Activated CD4-positive, alpha-beta memory T cell treated with anti-CD3 and anti-CD28 coated beads, Interleukin-2, amount 10 ng/mL, durations not matched to agents 7 days and 5 days (primary cell): Measurements from ENCODE around the gene HIPK2. TPM values are rescaled to one million over a fixed set of nuclear protein-coding genes. Genes with fewer than 3 reads are reported as not detected.

Experiments
- CTCF ChIA-PET: fragments of 350-600 bp; sonication (Branson Sonifier 250); formaldehyde crosslinking; loops from one replicate; lab custom pipeline; 2021; ENCODE audit warnings: antibody characterized with exemption, inconsistent platforms; lab: Charles Lee
- POLR2A ChIA-PET: fragments of 350-600 bp; sonication (Branson Sonifier 250); formaldehyde crosslinking; loops from one replicate; lab custom pipeline; 2021; ENCODE audit warnings: antibody characterized with exemption; lab: Charles Lee
- DNase-seq: peaks from one replicate; pipeline ENCODE4 v3.0.0-alpha.2; 2020
- H3K27ac Mint-ChIP-seq: one replicate; pipeline ENCODE4 v1.8.0; 2021; ENCODE audit warnings: mild to moderate bottlenecking, mixed read lengths
- H3K27me3 Mint-ChIP-seq: one replicate; pipeline ENCODE4 v1.8.0; 2021; ENCODE audit warnings: mixed read lengths
- H3K36me3 Mint-ChIP-seq: one replicate; pipeline ENCODE4 v1.8.0; 2021; ENCODE audit warnings: low read depth, mixed read lengths
- H3K4me1 Mint-ChIP-seq: one replicate; pipeline ENCODE4 v1.8.0; 2021; ENCODE audit warnings: mixed read lengths
- H3K4me3 Mint-ChIP-seq: one replicate; pipeline ENCODE4 v1.8.0; 2021; ENCODE audit warnings: mild to moderate bottlenecking, mixed read lengths
- H3K9me3 Mint-ChIP-seq: one replicate; pipeline ENCODE4 v1.8.0; 2021; ENCODE audit warnings: mixed read lengths
- total RNA-seq, 2 experiments: library from RNA; stranded (reverse); gene quantifications; one replicate each; pipeline ENCODE4 v1.2.3, GENCODE V29; 2021

HIPK2 gene
- total RNA-seq, 2 experiments from 2014 or later = 24.0 to 25.2 TPM

- Mint-ChIP-seq H3K27me3 (peaks cover 29% of the 10 kb centered on the region), H3K36me3 (no peaks in the 10 kb centered on the region), H3K9me3 (no peaks in the 10 kb centered on the region), H3K27ac (no peak overlapping the region), H3K4me1 (peaks cover 1% of the 10 kb centered on the region), H3K4me3 (no peak overlapping the region)
- ChIA-PET POLR2A (no interaction called here), CTCF (no interaction called here)
- DNase-seq = no peak
Observed at GRCh38 chr7:139531094-139531493, 246.7 kb downstream of the HIPK2 start.

- POLR2A ChIA-PET = no interaction called here
- peaks cover 37% of the 10 kb centered on the region for H3K27me3 Mint-ChIP-seq
- CTCF ChIA-PET = no interaction called here
- H3K9me3 Mint-ChIP-seq = no peaks in the 10 kb centered on the region
- H3K4me3 Mint-ChIP-seq = no peak overlapping the region
- no peak overlapping the region for H3K27ac Mint-ChIP-seq
- H3K4me1 Mint-ChIP-seq = peaks cover 3% of the 10 kb centered on the region
- DNase-seq = no peak
- no peaks in the 10 kb centered on the region for H3K36me3 Mint-ChIP-seq
Observed at GRCh38 chr7:139526578-139527544, 250.9 kb downstream of the HIPK2 start.

DNA sequence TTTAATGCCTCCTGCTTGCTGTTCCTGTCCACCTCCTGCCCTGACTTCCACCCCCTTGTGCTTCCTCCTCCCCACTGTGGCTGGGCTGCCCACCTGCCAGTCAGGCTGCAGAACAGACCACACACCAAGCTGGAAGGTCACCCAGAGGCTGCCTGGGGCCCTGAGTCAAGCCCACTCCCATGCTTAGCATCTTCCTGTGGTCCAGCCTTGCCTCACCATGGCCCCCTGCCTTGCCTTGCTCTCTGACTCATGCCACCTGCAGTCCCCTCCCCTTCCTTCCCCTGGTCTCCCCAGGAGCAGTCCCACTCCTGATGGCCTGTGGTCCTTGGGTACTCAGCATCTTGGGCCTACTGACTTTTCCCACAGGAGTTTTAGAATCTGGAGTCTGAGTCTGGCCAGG is 252.0 kb downstream of the HIPK2 start:
- Mint-ChIP-seq H3K36me3 (no peaks in the 10 kb centered on the region), H3K27ac (no peak overlapping the region), H3K9me3 (no peaks in the 10 kb centered on the region), H3K4me3 (no peak overlapping the region), H3K27me3 (peaks cover 42% of the 10 kb centered on the region), H3K4me1 (peaks cover 3% of the 10 kb centered on the region)
- POLR2A ChIA-PET = no interaction called here
- CTCF ChIA-PET = no interaction called here
- no peak for DNase-seq

- Mint-ChIP-seq H3K4me1 (peaks cover 3% of the 10 kb centered on the region), H3K9me3 (no peaks in the 10 kb centered on the region), H3K27me3 (peaks cover 42% of the 10 kb centered on the region), H3K36me3 (no peaks in the 10 kb centered on the region), H3K4me3 (no peak overlapping the region), H3K27ac (no peak overlapping the region)
- ChIA-PET POLR2A (no interaction called here), CTCF (no interaction called here)
- DNase-seq = no peak
Observed at GRCh38 chr7:139525239-139525638, 252.6 kb downstream of the HIPK2 start.

DNA sequence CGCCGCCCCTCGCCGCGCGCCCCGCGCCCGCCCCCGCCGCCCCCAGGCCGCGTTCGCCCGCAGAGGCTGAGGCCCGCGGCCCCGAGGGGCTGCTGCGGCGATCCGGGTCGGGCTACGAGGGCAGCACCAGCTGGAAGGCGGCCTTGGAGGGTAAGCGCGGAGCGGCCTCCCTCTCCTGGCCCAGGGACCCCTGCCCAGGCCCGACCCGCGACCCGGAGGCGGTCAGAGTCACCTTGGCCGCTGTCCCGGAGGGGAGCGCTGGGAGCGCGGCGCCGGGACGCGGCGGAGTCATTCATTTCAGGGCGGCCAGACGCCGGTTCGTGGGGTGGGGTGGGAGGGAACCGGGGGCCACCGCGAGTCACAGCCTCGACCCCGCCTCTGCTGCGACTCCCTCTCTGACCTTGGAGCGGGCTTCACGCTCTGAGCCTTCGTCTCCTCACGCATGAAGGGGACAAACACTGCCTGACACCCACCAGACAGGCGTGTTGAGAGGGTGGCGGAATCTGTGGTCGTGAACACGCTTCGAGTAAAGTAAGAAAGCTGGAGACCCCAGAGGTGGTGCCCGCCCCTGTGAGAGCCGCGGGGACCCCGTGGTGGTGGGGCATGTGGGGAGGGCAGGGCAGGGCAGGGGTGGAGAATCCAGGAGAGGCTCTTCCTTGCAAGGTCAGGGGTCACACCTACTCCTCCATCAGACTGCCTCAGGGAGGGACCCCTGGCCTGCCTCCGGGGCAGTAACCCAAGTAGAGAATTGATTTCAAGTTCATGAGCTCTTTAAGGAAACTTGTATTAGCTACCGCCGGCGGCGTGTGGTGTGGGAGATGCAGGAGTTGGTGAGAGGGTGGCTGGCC is 253.6 kb downstream of the HIPK2 start:
- CTCF ChIA-PET = no interaction called here
- no peak for DNase-seq
- no peak overlapping the region for H3K4me3 Mint-ChIP-seq
- H3K27me3 Mint-ChIP-seq = peaks cover 39% of the 10 kb centered on the region
- H3K27ac Mint-ChIP-seq = no peak overlapping the region
- no peaks in the 10 kb centered on the region for H3K9me3 Mint-ChIP-seq
- H3K4me1 Mint-ChIP-seq = peaks cover 3% of the 10 kb centered on the region
- H3K36me3 Mint-ChIP-seq = no peaks in the 10 kb centered on the region
- POLR2A ChIA-PET = no interaction called here

DNA sequence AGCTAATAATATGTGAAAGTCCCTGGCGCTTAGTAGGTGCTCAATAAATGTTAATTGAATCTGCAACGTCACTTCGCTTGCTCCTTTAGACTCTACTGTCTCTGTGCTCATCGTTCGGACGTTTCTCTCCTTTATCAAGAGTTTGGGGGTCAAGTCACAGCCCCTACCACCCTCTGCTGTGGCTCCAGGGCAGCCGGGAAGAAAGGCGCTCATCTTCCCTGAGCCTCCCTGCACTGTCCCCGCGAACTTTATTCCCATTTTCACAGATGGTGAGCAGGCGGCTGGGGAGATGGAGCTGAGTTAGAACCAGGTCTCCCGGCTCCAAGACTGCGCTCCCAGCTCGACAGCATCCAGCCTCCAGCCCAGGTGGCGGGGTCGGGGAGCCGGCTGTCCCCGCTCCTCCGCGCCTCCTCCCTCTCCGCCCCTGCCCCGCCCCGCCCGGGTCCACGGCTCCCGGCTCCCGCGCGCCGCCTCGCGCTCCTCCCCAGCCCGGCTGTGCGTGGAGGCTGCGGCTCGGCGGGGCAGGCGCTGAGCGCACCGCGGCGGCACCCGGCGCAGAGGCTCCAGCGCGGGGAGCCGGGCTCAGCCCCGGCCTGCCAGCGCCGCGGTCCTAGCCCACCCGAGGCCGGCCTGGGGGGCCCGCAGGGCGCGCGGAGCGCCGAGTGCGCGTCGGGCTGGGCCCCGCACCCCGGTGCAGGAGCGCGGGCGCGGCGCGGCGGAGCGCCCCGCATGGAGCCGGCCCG is 254.4 kb downstream of the HIPK2 start, which contains the start of gene CLEC2L:
Gene CLEC2L, plus strand, starts transcription at position 487 of the 743 bp plus-strand sequence. Its CDS starts 243 bp downstream, at position 730.
- H3K27ac Mint-ChIP-seq = no peak within 1 kb of the TSS
- peaks cover 3% of the 10 kb centered on the region for H3K4me1 Mint-ChIP-seq
- POLR2A ChIA-PET = no interaction called here
- H3K27me3 Mint-ChIP-seq = peaks cover 39% of the 10 kb centered on the region
- H3K4me3 Mint-ChIP-seq = no peak within 1 kb of the TSS
- CTCF ChIA-PET = no interaction called here
- no peaks in the 10 kb centered on the region for H3K36me3 Mint-ChIP-seq
- no peak for DNase-seq
- H3K9me3 Mint-ChIP-seq = no peaks in the 10 kb centered on the region

GRCh38 chr7:139522830-139523198 is 255.0 kb downstream of the HIPK2 start:
- DNase-seq = no peak
- ChIA-PET POLR2A (no interaction called here), CTCF (no interaction called here)
- H3K36me3 Mint-ChIP-seq = no peaks in the 10 kb centered on the region
- peaks cover 39% of the 10 kb centered on the region for H3K27me3 Mint-ChIP-seq
- H3K27ac Mint-ChIP-seq = no peak overlapping the region
- H3K9me3 Mint-ChIP-seq = no peaks in the 10 kb centered on the region
- no peak overlapping the region for H3K4me3 Mint-ChIP-seq
- H3K4me1 Mint-ChIP-seq = peaks cover 3% of the 10 kb centered on the region

DNA sequence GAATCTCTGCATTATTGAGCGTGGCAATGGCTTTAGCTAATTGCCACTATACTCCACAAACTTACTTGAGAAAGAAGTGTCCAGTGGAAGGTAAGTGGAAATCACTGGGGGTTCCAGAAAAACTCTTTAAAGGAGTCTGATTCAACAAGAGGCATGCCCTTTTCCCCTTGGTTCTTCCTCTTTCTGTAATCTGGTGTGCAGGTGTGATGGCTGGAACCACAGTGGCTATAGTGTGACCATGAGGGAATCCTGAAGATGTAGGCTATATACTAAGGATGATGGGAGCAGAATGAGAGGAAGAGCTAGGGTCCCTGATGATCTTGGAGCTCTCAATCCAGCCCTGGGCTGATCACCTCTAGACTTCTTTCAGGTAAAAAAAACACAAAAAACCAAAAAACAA is 256.4 kb downstream of the HIPK2 start:
- H3K27ac Mint-ChIP-seq = no peak overlapping the region
- POLR2A ChIA-PET = no interaction called here
- no peak for DNase-seq
- CTCF ChIA-PET = no interaction called here
- H3K27me3 Mint-ChIP-seq = peaks cover 41% of the 10 kb centered on the region
- H3K4me3 Mint-ChIP-seq = no peak overlapping the region
- H3K4me1 Mint-ChIP-seq = peaks cover 4% of the 10 kb centered on the region
- no peaks in the 10 kb centered on the region for H3K9me3 Mint-ChIP-seq
- no peaks in the 10 kb centered on the region for H3K36me3 Mint-ChIP-seq

GRCh38 chr7:139515266-139515665 is 262.5 kb downstream of the HIPK2 start:
- ChIA-PET CTCF (no interaction called here), POLR2A (no interaction called here)
- Mint-ChIP-seq H3K4me3 (no peak overlapping the region), H3K27me3 (peaks cover 3% of the 10 kb centered on the region), H3K27ac (no peak overlapping the region), H3K9me3 (no peaks in the 10 kb centered on the region), H3K36me3 (no peaks in the 10 kb centered on the region), H3K4me1 (peaks cover 2% of the 10 kb centered on the region)
- no peak for DNase-seq

Other genes starting within 250 kb of the HIPK2 start
- 10 to 100 TPM; 27.4 to 28.7 TPM for gene TBXAS1, start 51.3 kb upstream of the HIPK2 start, total RNA-seq